B cell (primary cell): Measurements from ENCODE around the gene AMFR. TPM values are rescaled to one million over a fixed set of nuclear protein-coding genes. Genes with fewer than 3 reads are reported as not detected.

Experiments
- ATAC-seq: fragments of 200-7000 bp; cut with Tn5 transposase; one replicate; pipeline ENCODE4 v1.10.0; 2021; ENCODE audit warnings: low read depth, mild to moderate bottlenecking, moderate number of reproducible peaks, moderate library complexity
- CTCF ChIA-PET: fragments of 350-600 bp; sonication (Branson Sonifier 250); formaldehyde crosslinking; loops from one replicate; lab custom pipeline; 2021; ENCODE audit warnings: antibody characterized with exemption, inconsistent platforms; lab: Charles Lee
- POLR2A ChIA-PET: fragments of 350-600 bp; sonication (Branson Sonifier 250); formaldehyde crosslinking; loops from one replicate; lab custom pipeline; 2021; ENCODE audit warnings: antibody characterized with exemption; lab: Charles Lee
- DNase-seq: peaks from one replicate; pipeline ENCODE4 v3.0.0; 2013
- H2AFZ ChIP-seq: 2 replicates; pipeline ENCODE4 v1.6.1; 2012; ENCODE audit warnings: mild to moderate bottlenecking, low read depth, low read length; ENCODE audit not compliant: insufficient read depth, poor library complexity, severe bottlenecking
- H3K27ac ChIP-seq, 2 donors: 1 replicate in 1 of 2; 2 replicates in 1 of 2; pipeline ENCODE4 v1.5.1; 2012 to 2013; ENCODE audit warnings: low read length in 2 of 2, mild to moderate bottlenecking in 2 of 2, moderate library complexity in 1 of 2
- H3K27me3 ChIP-seq, 4 experiments: fragments of 200-600 bp in 1 of 4; sonication (generic) in 1 of 4; replicated peaks in 1 of 4; 1 replicate in 2 of 4; 2 replicates in 2 of 4; pipeline versions ENCODE4 v1.6.1 to v1.7.0; 2013 to 2016; ENCODE audit warnings: low read length in 3 of 4, mild to moderate bottlenecking in 2 of 4, mixed read lengths in 1 of 4, moderate library complexity in 1 of 4; ENCODE audit not compliant: insufficient read depth in 4 of 4, control insufficient read depth in 3 of 4; ENCODE audit errors: control extremely low read depth in 1 of 4
- H3K36me3 ChIP-seq, 2 experiments: replicated peaks in 1 of 2; 1 replicate in 1 of 2; 2 replicates in 1 of 2; pipeline versions ENCODE4 v1.6.1 to v1.7.1; 2013; ENCODE audit warnings: low read length in 1 of 2; ENCODE audit not compliant: insufficient read depth in 2 of 2, control insufficient read depth in 1 of 2; ENCODE audit errors: control extremely low read depth in 1 of 2, extremely low read depth in 1 of 2
- H3K4me1 ChIP-seq, 2 donors: fragments of 200-600 bp in 1 of 2; sonication (generic) in 1 of 2; 1 replicate in 1 of 2; 2 replicates in 1 of 2; pipeline versions ENCODE4 v1.5.1 to v1.6.1; 2013 to 2017; ENCODE audit warnings: low read length in 2 of 2; ENCODE audit not compliant: control insufficient read depth in 2 of 2, insufficient read depth in 2 of 2
- H3K4me2 ChIP-seq: replicated peaks from 2 replicates; pipeline ENCODE3; 2012; ENCODE audit warnings: mild to moderate bottlenecking, low read depth, low read length; ENCODE audit not compliant: poor library complexity, severe bottlenecking
- H3K4me3 ChIP-seq, 5 experiments: fragments of 200-600 bp in 1 of 5; sonication (generic) in 1 of 5; 1 replicate in 3 of 5; 2 replicates in 2 of 5; pipeline versions ENCODE4 v1.5.1 to v1.7.0; 2011 to 2016; ENCODE audit warnings: low read length in 4 of 5, mild to moderate bottlenecking in 4 of 5, low read depth in 2 of 5, control low read depth in 1 of 5, moderate library complexity in 1 of 5; ENCODE audit not compliant: insufficient read depth in 1 of 5; ENCODE audit errors: control extremely low read depth in 1 of 5, extremely low read depth in 1 of 5
- H3K79me2 ChIP-seq: fragments of 200-600 bp; sonication (generic); one replicate; pipeline ENCODE4 v1.6.0; 2016; ENCODE audit warnings: low read length; ENCODE audit not compliant: control insufficient read depth, insufficient read depth
- H3K9ac ChIP-seq: fragments of 200-600 bp; sonication (generic); 2 replicates; pipeline ENCODE4 v1.6.1; 2017; ENCODE audit warnings: mild to moderate bottlenecking, low read length, moderate library complexity
- H3K9me3 ChIP-seq, 3 donors: one replicate each; pipeline versions ENCODE4 v1.6.1 to v1.7.1; 2013; ENCODE audit warnings: low read length in 2 of 3; ENCODE audit not compliant: control insufficient read depth in 2 of 3, insufficient read depth in 1 of 3; ENCODE audit errors: control extremely low read depth in 1 of 3
- H4K20me1 ChIP-seq: 2 replicates; pipeline ENCODE4 v1.6.0; 2012; ENCODE audit warnings: mild to moderate bottlenecking, low read length; ENCODE audit not compliant: insufficient read depth, control insufficient read depth, poor library complexity, severe bottlenecking
- H3K27ac Mint-ChIP-seq: one replicate; pipeline ENCODE4 v1.8.0; 2021; ENCODE audit warnings: mixed read lengths
- H3K27me3 Mint-ChIP-seq: one replicate; pipeline ENCODE4 v1.8.0; 2021; ENCODE audit warnings: mixed read lengths
- H3K4me1 Mint-ChIP-seq: one replicate; pipeline ENCODE4 v1.8.0; 2021; ENCODE audit warnings: mixed read lengths
- H3K4me3 Mint-ChIP-seq: one replicate; pipeline ENCODE4 v1.8.0; 2021; ENCODE audit warnings: mixed read lengths
- H3K9me3 Mint-ChIP-seq: one replicate; pipeline ENCODE4 v1.8.0; 2022; ENCODE audit warnings: mixed read lengths; ENCODE audit not compliant: insufficient read depth
- EZH2 ChIP-seq: IDR thresholded peaks from 2 replicates; pipeline ENCODE4 v1.6.1; 2012; ENCODE audit warnings: borderline replicate concordance, low read depth, mild to moderate bottlenecking, moderate library complexity, low read length; ENCODE audit not compliant: insufficient read depth, poor library complexity, severe bottlenecking
- WGBS: methylation state at CpG from one replicate; pipeline ENCODE4 v1.1.5; 2013; ENCODE audit warnings: missing lambda C conversion rate; ENCODE audit not compliant: insufficient coverage; 5-methylcytosine and 5-hydroxymethylcytosine counted together
- intact Hi-C: fragments of 100-400 bp; cut with micrococcal nuclease; formaldehyde crosslinking; loops from one replicate; pipeline ENCODE4 v1.10.0; 2022
- polyA plus RNA-seq: library from polyadenylated mRNA; depleted of rRNA; stranded (reverse); fragments of >200 nt; gene quantifications from 2 replicates; pipeline ENCODE4 v1.2.3, GENCODE V29; 2012
- total RNA-seq, 2 donors: library from RNA; stranded (reverse); fragments of 120-200 nt in 1 of 2; gene quantifications; 1 replicate in 1 of 2; 2 replicates in 1 of 2; pipeline versions ENCODE4 v1.2.3 to v1.2.4, GENCODE V29; 2013 to 2022
- TF ChIP-seq, protein P1 (sequence below): fragments of 200-600 bp; IDR thresholded peaks from one replicate; pipeline ENCODE4 v1.8.0; 2022; ENCODE audit warnings: antibody characterized with exemption, mild to moderate bottlenecking

AMFR gene
- total and polyA plus RNA-seq, 2 donors (not counting 1 experiment from before 2014, with no cell fraction given): 118 to 225 TPM

DNA sequence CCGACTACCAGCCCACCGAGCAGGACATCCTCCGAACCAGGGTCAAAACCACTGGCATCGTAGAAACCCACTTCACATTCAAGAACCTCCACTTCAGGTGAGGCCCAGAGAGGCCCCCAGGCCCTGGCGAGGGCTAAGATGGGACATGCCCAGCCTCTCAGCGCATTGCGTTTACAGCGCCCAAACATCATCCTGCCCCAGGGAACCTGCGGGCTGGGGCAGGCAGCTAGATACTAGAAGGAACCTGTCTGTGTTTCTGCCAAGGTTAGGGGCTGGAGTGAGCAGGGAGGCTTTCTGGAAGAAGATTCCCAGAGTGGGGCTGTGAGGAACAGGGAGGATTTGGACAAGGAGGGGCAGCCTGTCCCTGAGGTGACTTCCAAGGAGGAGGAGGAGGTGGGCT is 90.6 kb downstream of the AMFR start:
- no peaks in the 10 kb centered on the region for H4K20me1 ChIP-seq
- no peaks in the 10 kb centered on the region for H3K27me3 Mint-ChIP-seq
- no peak overlapping the region for H3K27ac Mint-ChIP-seq
- no peak overlapping the region for H3K4me2 ChIP-seq
- no peaks in the 10 kb centered on the region for H3K9me3 ChIP-seq
- H3K4me3 Mint-ChIP-seq: no peak overlapping the region
- H3K79me2 ChIP-seq: no peaks in the 10 kb centered on the region
- H2AFZ ChIP-seq: no peak overlapping the region
- WGBS: 95% methylated on average over 6 of the region's 9 CpGs
- no peak overlapping the region for H3K4me3 ChIP-seq
- H3K27ac ChIP-seq: no peak overlapping the region
- TF ChIP-seq EZH2: no peak
- TF ChIP-seq, protein P1, sequence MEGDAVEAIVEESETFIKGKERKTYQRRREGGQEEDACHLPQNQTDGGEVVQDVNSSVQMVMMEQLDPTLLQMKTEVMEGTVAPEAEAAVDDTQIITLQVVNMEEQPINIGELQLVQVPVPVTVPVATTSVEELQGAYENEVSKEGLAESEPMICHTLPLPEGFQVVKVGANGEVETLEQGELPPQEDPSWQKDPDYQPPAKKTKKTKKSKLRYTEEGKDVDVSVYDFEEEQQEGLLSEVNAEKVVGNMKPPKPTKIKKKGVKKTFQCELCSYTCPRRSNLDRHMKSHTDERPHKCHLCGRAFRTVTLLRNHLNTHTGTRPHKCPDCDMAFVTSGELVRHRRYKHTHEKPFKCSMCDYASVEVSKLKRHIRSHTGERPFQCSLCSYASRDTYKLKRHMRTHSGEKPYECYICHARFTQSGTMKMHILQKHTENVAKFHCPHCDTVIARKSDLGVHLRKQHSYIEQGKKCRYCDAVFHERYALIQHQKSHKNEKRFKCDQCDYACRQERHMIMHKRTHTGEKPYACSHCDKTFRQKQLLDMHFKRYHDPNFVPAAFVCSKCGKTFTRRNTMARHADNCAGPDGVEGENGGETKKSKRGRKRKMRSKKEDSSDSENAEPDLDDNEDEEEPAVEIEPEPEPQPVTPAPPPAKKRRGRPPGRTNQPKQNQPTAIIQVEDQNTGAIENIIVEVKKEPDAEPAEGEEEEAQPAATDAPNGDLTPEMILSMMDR: no peak
- DNase-seq (no peak), ATAC-seq (no peak)
- ChIA-PET CTCF (no interaction called here), POLR2A (no interaction called here)
- H3K9me3 Mint-ChIP-seq: no peaks in the 10 kb centered on the region
- no peaks in the 10 kb centered on the region for H3K4me1 Mint-ChIP-seq
- no peaks in the 10 kb centered on the region for H3K36me3 ChIP-seq
- H3K4me1 ChIP-seq: no peaks in the 10 kb centered on the region
- no peak overlapping the region for H3K9ac ChIP-seq
- intact Hi-C loops: no loop called here
- H3K27me3 ChIP-seq: no peaks in the 10 kb centered on the region

DNA sequence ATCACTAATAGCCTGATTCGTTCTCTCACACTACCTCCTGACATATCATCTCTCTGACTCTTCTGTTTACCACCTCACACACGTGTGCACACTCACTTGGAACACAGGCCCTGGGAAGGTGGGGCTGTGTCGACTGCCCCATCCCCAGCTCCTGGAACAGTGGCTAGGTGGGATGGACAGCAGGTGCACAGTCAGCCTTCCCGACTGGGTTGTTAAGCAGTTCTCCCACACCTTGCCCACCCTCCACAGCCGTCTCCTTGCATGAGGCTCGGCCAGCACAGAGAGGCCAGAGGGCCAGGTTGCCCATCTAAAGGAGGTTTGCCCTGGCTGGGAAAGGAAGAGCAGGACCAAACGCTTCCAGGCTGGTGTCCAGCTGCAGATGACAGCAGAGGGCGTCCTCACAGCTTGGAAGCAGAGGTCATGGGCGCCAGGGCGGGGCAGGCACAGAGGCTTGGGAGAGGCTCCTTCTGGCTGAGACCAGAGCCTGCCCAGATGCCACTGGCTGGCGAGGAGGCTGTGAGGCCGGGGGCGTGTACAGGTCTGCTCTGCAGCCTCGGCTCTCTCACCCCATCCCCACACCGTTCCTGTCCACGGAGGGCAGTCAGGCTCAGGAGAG is 92.8 kb downstream of the AMFR start:
- WGBS: 91% methylated on average over 8 of the region's 16 CpGs
- no peak for ATAC-seq
- H3K4me1 Mint-ChIP-seq: no peaks in the 10 kb centered on the region

More for the DNA sequence above, 92.8 kb downstream of the AMFR start:
- Histone ChIP-seq H3K4me1 (no peaks in the 10 kb centered on the region), H3K27ac (no peak overlapping the region), H3K9ac (no peak overlapping the region), H3K4me2 (no peak overlapping the region), H3K9me3 (no peaks in the 10 kb centered on the region), H3K36me3 (no peaks in the 10 kb centered on the region), H4K20me1 (no peaks in the 10 kb centered on the region), H3K4me3 (no peak overlapping the region), H3K27me3 (no peaks in the 10 kb centered on the region), H3K79me2 (no peaks in the 10 kb centered on the region), H2AFZ (no peak overlapping the region)
- intact Hi-C loops: no loop called here
- Mint-ChIP-seq H3K4me3 (no peak overlapping the region), H3K27ac (no peak overlapping the region), H3K27me3 (no peaks in the 10 kb centered on the region), H3K9me3 (no peaks in the 10 kb centered on the region)
- no peak for TF ChIP-seq EZH2
- TF ChIP-seq, protein P1: no peak
- ChIA-PET POLR2A (no interaction called here), CTCF (interaction anchor here (3.7 kb wide), 1 partner anchor 14 kb away, joined by 16 read pairs; no protein-coding TSS in a partner anchor)
- DNase-seq: no peak
